GM23338 (cell line): Measurements from ENCODE around the gene GPANK1. TPM values are rescaled to one million over a fixed set of nuclear protein-coding genes. Genes with fewer than 3 reads are reported as not detected.

ENCODE experiments used
- ATAC-seq: fragments of 200-7000 bp; cut with Tn5 transposase; 3 replicates; pipeline ENCODE4 v1.9.1; 2020
- DNase-seq: peaks from one replicate; pipeline ENCODE4 v3.0.0-alpha.2; 2015; ENCODE audit warnings: low spot score
- H2AFZ ChIP-seq: fragments of 200-600 bp; sonication (generic); 2 replicates; pipeline ENCODE4 v1.8.0; 2016; ENCODE audit warnings: antibody characterized with exemption, mild to moderate bottlenecking, moderate library complexity
- H3F3A ChIP-seq: fragments of 200-600 bp; sonication (generic); replicated peaks from 2 replicates; pipeline ENCODE4 v1.8.0; 2017; ENCODE audit warnings: antibody characterized with exemption, mixed run types, low read depth
- H3K27ac ChIP-seq: fragments of 200-600 bp; sonication (generic); 2 replicates; pipeline ENCODE4 v1.6.1; 2016; ENCODE audit warnings: low read depth
- H3K27me3 ChIP-seq: fragments of 200-600 bp; sonication (generic); 2 replicates; pipeline ENCODE4 v1.8.0; 2016; ENCODE audit warnings: mild to moderate bottlenecking, mixed run types, moderate library complexity; ENCODE audit not compliant: insufficient read depth
- H3K36me3 ChIP-seq: fragments of 200-600 bp; sonication (generic); 2 replicates; pipeline ENCODE4 v1.8.0; 2016; ENCODE audit warnings: mild to moderate bottlenecking; ENCODE audit not compliant: insufficient read depth
- H3K4me1 ChIP-seq: fragments of 200-600 bp; sonication (generic); 2 replicates; pipeline ENCODE4 v1.8.0; 2016; ENCODE audit warnings: mild to moderate bottlenecking, moderate library complexity; ENCODE audit not compliant: insufficient read depth
- H3K4me2 ChIP-seq: fragments of 200-600 bp; sonication (generic); 2 replicates; pipeline ENCODE4 v1.7.1; 2017; ENCODE audit warnings: mixed run types
- H3K4me3 ChIP-seq: fragments of 200-600 bp; sonication (generic); 2 replicates; pipeline ENCODE4 v1.6.1; 2016; ENCODE audit warnings: mixed run types
- H3K79me2 ChIP-seq: fragments of 200-600 bp; sonication (generic); replicated peaks from 2 replicates; pipeline ENCODE4 v1.8.0; 2017; ENCODE audit warnings: mild to moderate bottlenecking; ENCODE audit not compliant: insufficient read depth
- H3K9me2 ChIP-seq: fragments of 200-600 bp; sonication (generic); 2 replicates; pipeline ENCODE4 v1.8.0; 2017; ENCODE audit not compliant: insufficient read depth
- H4K20me1 ChIP-seq: fragments of 200-600 bp; sonication (generic); replicated peaks from 2 replicates; pipeline ENCODE4 v1.8.0; 2017; ENCODE audit warnings: mild to moderate bottlenecking; ENCODE audit not compliant: insufficient read depth
- H3K27ac Mint-ChIP-seq: 2 replicates; pipeline ENCODE4 v1.8.0; 2020; ENCODE audit warnings: inconsistent platforms, mild to moderate bottlenecking, moderate library complexity, mixed read lengths
- H3K27me3 Mint-ChIP-seq: 3 replicates; pipeline ENCODE4 v1.8.0; 2022; ENCODE audit warnings: low read depth, mild to moderate bottlenecking, moderate library complexity, mixed read lengths, inconsistent platforms; ENCODE audit not compliant: insufficient read depth, poor library complexity
- H3K36me3 Mint-ChIP-seq: 3 replicates; pipeline ENCODE4 v1.8.0; 2021; ENCODE audit warnings: low read depth, mild to moderate bottlenecking, inconsistent platforms, moderate library complexity, mixed read lengths
- H3K4me1 Mint-ChIP-seq: 3 replicates; pipeline ENCODE4 v1.8.0; 2020; ENCODE audit warnings: mild to moderate bottlenecking, inconsistent platforms, mixed read lengths
- H3K4me3 Mint-ChIP-seq: 3 replicates; pipeline ENCODE4 v1.8.0; 2021; ENCODE audit warnings: moderate library complexity, mild to moderate bottlenecking, inconsistent platforms, mixed read lengths
- H3K9me3 Mint-ChIP-seq: 3 replicates; pipeline ENCODE4 v1.8.0; 2020; ENCODE audit warnings: moderate library complexity, mild to moderate bottlenecking, inconsistent platforms, mixed read lengths
- ETS1 ChIP-seq: IDR thresholded peaks from 2 replicates; pipeline ENCODE4 v1.6.1; 2016; ENCODE audit warnings: antibody characterized with exemption
- NANOG ChIP-seq: IDR thresholded peaks from 2 replicates; pipeline ENCODE4 v1.6.1; 2016; ENCODE audit warnings: antibody characterized with exemption, borderline replicate concordance
- POLR2AphosphoS5 ChIP-seq: IDR thresholded peaks from 2 replicates; pipeline ENCODE4 v1.6.1; 2016; ENCODE audit warnings: antibody characterized with exemption, low read depth
- ZNF114 ChIP-seq: fragments of 250-450 bp; sonication (Bioruptor Pico); IDR thresholded peaks from 2 replicates; pipeline ENCODE4 v1.5.0; 2020; ENCODE audit warnings: mild to moderate bottlenecking, moderate library complexity
- ZNF331 ChIP-seq: fragments of 250-450 bp; sonication (Bioruptor Pico); IDR thresholded peaks from 2 replicates; pipeline ENCODE4 v1.5.0; 2020; ENCODE audit warnings: low read depth, mild to moderate bottlenecking, moderate library complexity
- polyA plus RNA-seq: library from polyadenylated mRNA; unstranded; fragments of >200 nt; fragmentation: Nextera tagmentation; extraction: Ambion mirVana; gene quantifications from 2 replicates; pipeline ENCODE4 v1.2.1, GENCODE V29; 2016
- total RNA-seq: library from RNA; depleted of rRNA; stranded (reverse); fragments of >200 nt; shearing (Covaris generic); gene quantifications from 2 replicates; pipeline ENCODE4 v1.2.3, GENCODE V29; 2014
- TF ChIP-seq, protein P1 (sequence below): fragments of 250-450 bp; sonication (Bioruptor Pico); IDR thresholded peaks from 2 replicates; pipeline ENCODE4 v1.5.0; 2020; ENCODE audit warnings: mild to moderate bottlenecking, moderate library complexity

The GPANK1 gene
- total and polyA plus RNA-seq, 2 experiments from 2014 or later: 27.1 to 49.2 TPM

DNA sequence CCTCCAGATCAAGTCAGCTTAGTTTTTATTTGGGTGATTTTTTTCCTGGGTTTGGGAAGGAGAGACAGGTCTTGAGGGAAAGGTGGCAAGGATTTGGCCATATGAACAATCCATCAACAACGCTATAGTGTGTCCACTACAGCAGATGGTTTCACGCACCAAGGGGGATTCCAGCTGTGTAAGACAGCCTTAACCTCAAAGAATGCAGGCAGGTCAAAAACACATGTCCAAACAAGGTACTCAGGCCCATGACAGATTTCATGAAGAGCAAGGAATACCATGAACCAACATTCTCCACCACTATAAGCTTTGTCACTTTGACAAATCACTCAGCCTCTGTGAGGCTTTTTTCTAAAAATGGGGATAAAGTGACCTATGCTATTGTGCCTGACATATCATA lies 47.8 kb downstream of the GPANK1 start (continued):
- TF ChIP-seq, protein P1, sequence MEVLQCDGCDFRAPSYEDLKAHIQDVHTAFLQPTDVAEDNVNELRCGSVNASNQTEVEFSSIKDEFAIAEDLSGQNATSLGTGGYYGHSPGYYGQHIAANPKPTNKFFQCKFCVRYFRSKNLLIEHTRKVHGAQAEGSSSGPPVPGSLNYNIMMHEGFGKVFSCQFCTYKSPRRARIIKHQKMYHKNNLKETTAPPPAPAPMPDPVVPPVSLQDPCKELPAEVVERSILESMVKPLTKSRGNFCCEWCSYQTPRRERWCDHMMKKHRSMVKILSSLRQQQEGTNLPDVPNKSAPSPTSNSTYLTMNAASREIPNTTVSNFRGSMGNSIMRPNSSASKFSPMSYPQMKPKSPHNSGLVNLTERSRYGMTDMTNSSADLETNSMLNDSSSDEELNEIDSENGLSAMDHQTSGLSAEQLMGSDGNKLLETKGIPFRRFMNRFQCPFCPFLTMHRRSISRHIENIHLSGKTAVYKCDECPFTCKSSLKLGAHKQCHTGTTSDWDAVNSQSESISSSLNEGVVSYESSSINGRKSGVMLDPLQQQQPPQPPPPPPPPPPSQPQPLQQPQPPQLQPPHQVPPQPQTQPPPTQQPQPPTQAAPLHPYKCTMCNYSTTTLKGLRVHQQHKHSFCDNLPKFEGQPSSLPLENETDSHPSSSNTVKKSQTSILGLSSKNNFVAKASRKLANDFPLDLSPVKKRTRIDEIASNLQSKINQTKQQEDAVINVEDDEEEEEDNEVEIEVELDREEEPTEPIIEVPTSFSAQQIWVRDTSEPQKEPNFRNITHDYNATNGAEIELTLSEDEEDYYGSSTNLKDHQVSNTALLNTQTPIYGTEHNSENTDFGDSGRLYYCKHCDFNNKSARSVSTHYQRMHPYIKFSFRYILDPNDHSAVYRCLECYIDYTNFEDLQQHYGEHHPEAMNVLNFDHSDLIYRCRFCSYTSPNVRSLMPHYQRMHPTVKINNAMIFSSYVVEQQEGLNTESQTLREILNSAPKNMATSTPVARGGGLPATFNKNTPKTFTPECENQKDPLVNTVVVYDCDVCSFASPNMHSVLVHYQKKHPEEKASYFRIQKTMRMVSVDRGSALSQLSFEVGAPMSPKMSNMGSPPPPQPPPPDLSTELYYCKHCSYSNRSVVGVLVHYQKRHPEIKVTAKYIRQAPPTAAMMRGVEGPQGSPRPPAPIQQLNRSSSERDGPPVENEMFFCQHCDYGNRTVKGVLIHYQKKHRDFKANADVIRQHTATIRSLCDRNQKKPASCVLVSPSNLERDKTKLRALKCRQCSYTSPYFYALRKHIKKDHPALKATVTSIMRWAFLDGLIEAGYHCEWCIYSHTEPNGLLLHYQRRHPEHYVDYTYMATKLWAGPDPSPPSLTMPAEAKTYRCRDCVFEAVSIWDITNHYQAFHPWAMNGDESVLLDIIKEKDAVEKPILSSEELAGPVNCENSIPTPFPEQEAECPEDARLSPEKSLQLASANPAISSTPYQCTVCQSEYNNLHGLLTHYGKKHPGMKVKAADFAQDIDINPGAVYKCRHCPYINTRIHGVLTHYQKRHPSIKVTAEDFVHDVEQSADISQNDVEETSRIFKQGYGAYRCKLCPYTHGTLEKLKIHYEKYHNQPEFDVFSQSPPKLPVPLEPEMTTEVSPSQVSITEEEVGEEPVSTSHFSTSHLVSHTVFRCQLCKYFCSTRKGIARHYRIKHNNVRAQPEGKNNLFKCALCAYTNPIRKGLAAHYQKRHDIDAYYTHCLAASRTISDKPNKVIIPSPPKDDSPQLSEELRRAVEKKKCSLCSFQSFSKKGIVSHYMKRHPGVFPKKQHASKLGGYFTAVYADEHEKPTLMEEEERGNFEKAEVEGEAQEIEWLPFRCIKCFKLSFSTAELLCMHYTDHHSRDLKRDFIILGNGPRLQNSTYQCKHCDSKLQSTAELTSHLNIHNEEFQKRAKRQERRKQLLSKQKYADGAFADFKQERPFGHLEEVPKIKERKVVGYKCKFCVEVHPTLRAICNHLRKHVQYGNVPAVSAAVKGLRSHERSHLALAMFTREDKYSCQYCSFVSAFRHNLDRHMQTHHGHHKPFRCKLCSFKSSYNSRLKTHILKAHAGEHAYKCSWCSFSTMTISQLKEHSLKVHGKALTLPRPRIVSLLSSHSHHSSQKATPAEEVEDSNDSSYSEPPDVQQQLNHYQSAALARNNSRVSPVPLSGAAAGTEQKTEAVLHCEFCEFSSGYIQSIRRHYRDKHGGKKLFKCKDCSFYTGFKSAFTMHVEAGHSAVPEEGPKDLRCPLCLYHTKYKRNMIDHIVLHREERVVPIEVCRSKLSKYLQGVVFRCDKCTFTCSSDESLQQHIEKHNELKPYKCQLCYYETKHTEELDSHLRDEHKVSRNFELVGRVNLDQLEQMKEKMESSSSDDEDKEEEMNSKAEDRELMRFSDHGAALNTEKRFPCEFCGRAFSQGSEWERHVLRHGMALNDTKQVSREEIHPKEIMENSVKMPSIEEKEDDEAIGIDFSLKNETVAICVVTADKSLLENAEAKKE (CRISPR knock-in tag): no peak
- no peak for TF ChIP-seq ETS1
- no peak for TF ChIP-seq ZNF114
- no peak for TF ChIP-seq NANOG

- Histone ChIP-seq H4K20me1 (no peaks in the 10 kb centered on the region), H3K4me2 (peak overlapping the region; percentile 70), H3K27me3 (no peaks in the 10 kb centered on the region), H3K36me3 (no peaks in the 10 kb centered on the region), H3K4me1 (peaks cover 25% of the 10 kb centered on the region), H3K27ac (peak overlapping the region; percentile 66; the same call in 1 of the 2 replicates), H3K9me2 (no peaks in the 10 kb centered on the region), H3K79me2 (no peaks in the 10 kb centered on the region; the same call in 1 of the 2 replicates), H2AFZ (peak overlapping the region; percentile 78; the same call in 1 of the 2 replicates), H3F3A (no peaks in the 10 kb centered on the region), H3K4me3 (peak overlapping the region; percentile 35; the same call in 1 of the 2 replicates)
- H3K4me1 Mint-ChIP-seq: peaks cover 26% of the 10 kb centered on the region
- peaks cover 8% of the 10 kb centered on the region; the same call in 2 of the 3 replicates for H3K36me3 Mint-ChIP-seq
- H3K9me3 Mint-ChIP-seq: no peaks in the 10 kb centered on the region
- peak overlapping the region; percentile 54; the same call in 1 of the 2 replicates for H3K27ac Mint-ChIP-seq
- ATAC-seq (no peak), DNase-seq (peak; percentile 38)
- peak overlapping the region; percentile 31 for H3K4me3 Mint-ChIP-seq
- H3K27me3 Mint-ChIP-seq: peaks cover 12% of the 10 kb centered on the region
- TF ChIP-seq ZNF331: no peak
- TF ChIP-seq POLR2AphosphoS5: 0 out of 2 replicates have a peak, but pooled peaks have one; percentile 17
These were observed 49.0 kb downstream of the GPANK1 start for GRCh38 chr6:31615748-31616147.
